ENCODE results near the gene PRXL2B.

PRXL2B gene

GRCh38 chr1:2588661-2589430 lies 2.3 kb downstream of the PRXL2B start:
- Histone ChIP-seq H3K4me3 (replicated peaks; ENCODE audit: insufficient read depth, low read length) (no peak overlapping the region), H3K27me3 (ENCODE audit: insufficient read depth, poor library complexity, severe bottlenecking) (no peaks in the 10 kb centered on the region), H3K27ac (replicated peaks) (no peak overlapping the region)
- no peak for TF ChIP-seq CTCF (IDR thresholded peaks at IDR 0.05; ENCODE audit: insufficient read depth, low read length)
- no peak for TF ChIP-seq GABPA (IDR thresholded peaks at IDR 0.05; ENCODE audit: low read depth)
- no peak for TF ChIP-seq SPI1 (IDR thresholded peaks at IDR 0.05; ENCODE audit: borderline replicate concordance, low read depth)
- no peak for DNase-seq (ENCODE audit: low read depth in 1 of 2, low spot score in 1 of 2)

GRCh38 chr1:2589431-2590232 lies 3.1 kb downstream of the PRXL2B start:
- no peak overlapping the region for H3K4me3 ChIP-seq (replicated peaks; ENCODE audit: insufficient read depth, low read length)
- DNase-seq (ENCODE audit: low read depth in 1 of 2, low spot score in 1 of 2), result no peak
- TF ChIP-seq CTCF (IDR thresholded peaks at IDR 0.05; ENCODE audit: insufficient read depth, low read length) (no peak), SPI1 (IDR thresholded peaks at IDR 0.05; ENCODE audit: borderline replicate concordance, low read depth) (no peak), REST (IDR thresholded peaks at IDR 0.05; ENCODE audit: insufficient replicate concordance, low read depth) (no peak), POLR2AphosphoS5 (IDR thresholded peaks at IDR 0.05; ENCODE audit: low read depth) (no peak), GABPA (IDR thresholded peaks at IDR 0.05; ENCODE audit: low read depth) (no peak)
- no peaks in the 10 kb centered on the region for H3K27me3 ChIP-seq (ENCODE audit: insufficient read depth, poor library complexity, severe bottlenecking)
- H3K27ac ChIP-seq (replicated peaks), result no peak overlapping the region

DNA sequence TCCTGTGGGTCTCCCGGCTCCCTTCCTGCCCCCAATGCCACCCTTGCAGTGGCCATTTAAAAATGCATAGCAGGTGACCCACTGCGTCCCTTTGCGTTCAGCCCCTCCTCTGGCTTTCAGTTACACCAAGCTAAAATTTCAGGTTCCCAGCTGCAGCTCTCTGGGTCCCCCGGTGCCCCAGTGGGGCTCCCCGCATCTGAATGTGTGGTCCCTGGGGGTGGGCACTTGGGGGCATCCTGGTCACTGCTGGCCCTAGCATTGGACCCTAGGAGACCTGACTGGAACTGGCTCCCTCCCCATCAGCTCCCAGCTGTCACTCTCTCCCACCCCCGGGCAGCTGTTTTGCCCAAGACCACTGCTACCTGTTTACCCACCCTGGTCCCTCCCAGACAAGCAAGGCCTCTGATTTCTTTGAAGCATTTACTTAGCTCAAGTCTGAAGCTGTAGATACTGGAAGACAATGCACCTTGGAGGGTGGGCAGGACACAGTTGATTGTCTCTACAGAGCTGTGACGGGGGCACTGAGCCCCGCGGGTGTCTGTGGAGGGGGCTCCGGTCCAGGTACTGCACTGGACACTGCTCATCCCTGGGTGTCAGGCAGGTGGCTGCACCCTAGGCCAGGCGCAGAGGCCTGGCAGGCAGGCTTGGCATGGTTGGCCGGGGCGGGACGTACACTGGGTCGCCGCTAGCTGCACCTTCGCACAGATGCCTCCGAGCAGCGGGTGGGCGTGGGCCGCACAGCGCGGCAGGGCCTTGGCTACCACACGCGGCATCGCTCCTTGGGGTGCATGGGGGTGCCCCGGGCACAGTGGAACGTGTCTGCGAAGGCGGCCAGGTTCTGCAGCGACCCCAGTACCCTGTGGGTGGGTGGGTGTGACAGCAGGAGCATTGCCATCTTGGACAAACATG lies 3.9 kb downstream of the PRXL2B start:
- TF ChIP-seq POLR2AphosphoS5 (IDR thresholded peaks at IDR 0.05; ENCODE audit: low read depth) (no peak), REST (IDR thresholded peaks at IDR 0.05; ENCODE audit: insufficient replicate concordance, low read depth) (no peak), CTCF (IDR thresholded peaks at IDR 0.05; ENCODE audit: insufficient read depth, low read length) (no peak), SPI1 (IDR thresholded peaks at IDR 0.05; ENCODE audit: borderline replicate concordance, low read depth) (no peak), GABPA (IDR thresholded peaks at IDR 0.05; ENCODE audit: low read depth) (no peak)
- no peak overlapping the region for H3K27ac ChIP-seq (replicated peaks)
- no peaks in the 10 kb centered on the region for H3K27me3 ChIP-seq (ENCODE audit: insufficient read depth, poor library complexity, severe bottlenecking)
- DNase-seq (ENCODE audit: low read depth in 1 of 2, low spot score in 1 of 2), result no peak
- H3K4me3 ChIP-seq (replicated peaks; ENCODE audit: insufficient read depth, low read length), result no peak overlapping the region
